ENCODE results near the gene MPRIP.

DNA sequence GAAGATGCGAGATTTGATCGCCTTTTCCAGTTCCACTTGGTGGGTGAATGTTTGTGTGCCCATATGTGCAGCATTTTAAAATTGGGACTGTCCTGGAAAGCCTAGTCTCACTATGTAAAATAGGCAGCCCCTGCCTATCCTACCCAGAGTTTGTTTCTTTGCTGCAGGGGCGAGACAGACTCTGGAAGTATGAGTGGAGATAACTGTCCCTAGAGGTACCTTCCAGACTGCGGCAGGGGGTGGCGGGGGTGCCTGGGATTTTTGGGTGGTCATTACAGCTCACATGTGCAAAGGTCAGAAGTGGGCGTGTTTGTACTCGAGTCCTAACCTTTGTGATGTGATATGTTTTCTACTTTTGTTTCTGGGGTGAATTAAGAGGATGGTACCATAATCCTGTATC is 36.6 kb downstream of the MPRIP start:
- TF ChIP-seq, protein P1, sequence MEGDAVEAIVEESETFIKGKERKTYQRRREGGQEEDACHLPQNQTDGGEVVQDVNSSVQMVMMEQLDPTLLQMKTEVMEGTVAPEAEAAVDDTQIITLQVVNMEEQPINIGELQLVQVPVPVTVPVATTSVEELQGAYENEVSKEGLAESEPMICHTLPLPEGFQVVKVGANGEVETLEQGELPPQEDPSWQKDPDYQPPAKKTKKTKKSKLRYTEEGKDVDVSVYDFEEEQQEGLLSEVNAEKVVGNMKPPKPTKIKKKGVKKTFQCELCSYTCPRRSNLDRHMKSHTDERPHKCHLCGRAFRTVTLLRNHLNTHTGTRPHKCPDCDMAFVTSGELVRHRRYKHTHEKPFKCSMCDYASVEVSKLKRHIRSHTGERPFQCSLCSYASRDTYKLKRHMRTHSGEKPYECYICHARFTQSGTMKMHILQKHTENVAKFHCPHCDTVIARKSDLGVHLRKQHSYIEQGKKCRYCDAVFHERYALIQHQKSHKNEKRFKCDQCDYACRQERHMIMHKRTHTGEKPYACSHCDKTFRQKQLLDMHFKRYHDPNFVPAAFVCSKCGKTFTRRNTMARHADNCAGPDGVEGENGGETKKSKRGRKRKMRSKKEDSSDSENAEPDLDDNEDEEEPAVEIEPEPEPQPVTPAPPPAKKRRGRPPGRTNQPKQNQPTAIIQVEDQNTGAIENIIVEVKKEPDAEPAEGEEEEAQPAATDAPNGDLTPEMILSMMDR (IDR thresholded peaks at IDR 0.05), result no peak
- TF ChIP-seq POLR2AphosphoS5 (IDR thresholded peaks at IDR 0.05) (no peak), EP300 (IDR thresholded peaks at IDR 0.05) (no peak)

All from sigmoid colon (tissue), 4 donors.